GM18505 (cell line): ENCODE measurements around the gene NPAT.

Source experiments
- ATAC-seq: cut with Tn5 transposase; IDR thresholded peaks from one replicate; pipeline ENCODE4 v1.9.1; 2021; ENCODE audit not compliant: unreplicated experiment
- POLR2A ChIP-seq: IDR thresholded peaks from 4 replicates; pipeline ENCODE4 v1.6.1; 2011; ENCODE audit warnings: borderline replicate concordance; ENCODE audit not compliant: insufficient read depth, insufficient read length; ENCODE audit errors: extremely low read depth

Gene NPAT

DNA sequence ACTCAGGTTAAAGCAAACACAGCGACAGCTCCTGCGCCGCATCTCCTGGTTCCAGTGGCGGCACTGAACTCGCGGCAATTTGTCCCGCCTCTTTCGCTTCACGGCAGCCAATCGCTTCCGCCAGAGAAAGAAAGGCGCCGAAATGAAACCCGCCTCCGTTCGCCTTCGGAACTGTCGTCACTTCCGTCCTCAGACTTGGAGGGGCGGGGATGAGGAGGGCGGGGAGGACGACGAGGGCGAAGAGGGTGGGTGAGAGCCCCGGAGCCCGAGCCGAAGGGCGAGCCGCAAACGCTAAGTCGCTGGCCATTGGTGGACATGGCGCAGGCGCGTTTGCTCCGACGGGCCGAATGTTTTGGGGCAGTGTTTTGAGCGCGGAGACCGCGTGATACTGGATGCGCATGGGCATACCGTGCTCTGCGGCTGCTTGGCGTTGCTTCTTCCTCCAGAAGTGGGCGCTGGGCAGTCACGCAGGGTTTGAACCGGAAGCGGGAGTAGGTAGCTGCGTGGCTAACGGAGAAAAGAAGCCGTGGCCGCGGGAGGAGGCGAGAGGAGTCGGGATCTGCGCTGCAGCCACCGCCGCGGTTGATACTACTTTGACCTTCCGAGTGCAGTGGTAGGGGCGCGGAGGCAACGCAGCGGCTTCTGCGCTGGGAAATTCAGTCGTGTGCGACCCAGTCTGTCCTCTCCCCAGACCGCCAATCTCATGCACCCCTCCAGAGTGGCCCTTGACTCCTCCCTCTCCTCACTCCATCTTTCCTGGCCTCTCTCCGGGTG lies at the start of gene NPAT, which contains the start of gene ATM:
Gene NPAT (minus strand): TSS at position 65 of the 774 bp plus-strand sequence. CDS start 102 bp downstream, outside the sequence.
Gene ATM (plus strand): TSS at position 494 of the 774 bp plus-strand sequence. CDS start 4,558 bp downstream, outside the sequence.
- peak; percentile 82 for TF ChIP-seq POLR2A
- ATAC-seq: peak; percentile 80

DNA sequence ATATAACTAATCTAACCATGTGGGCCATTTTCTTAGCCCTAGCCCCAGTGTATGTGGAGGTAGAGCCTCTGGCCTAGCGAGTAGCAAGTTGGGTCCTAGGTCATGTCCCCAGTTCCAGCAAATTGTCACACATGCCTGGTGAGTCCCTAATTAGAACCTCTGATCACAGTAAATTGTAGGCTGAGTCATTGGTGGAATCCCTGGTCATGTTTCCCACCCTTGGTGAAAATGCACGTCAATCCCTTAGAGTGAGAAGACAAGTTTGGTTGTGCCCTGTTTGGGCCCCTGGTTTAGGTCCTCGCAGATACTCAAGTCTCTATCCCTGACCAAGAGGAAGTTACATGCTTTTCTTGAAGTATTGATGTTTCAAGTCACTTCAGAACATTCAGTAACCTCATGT lies 47.1 kb upstream of the NPAT start:
- ATAC-seq: no peak
- no peak for TF ChIP-seq POLR2A

DNA sequence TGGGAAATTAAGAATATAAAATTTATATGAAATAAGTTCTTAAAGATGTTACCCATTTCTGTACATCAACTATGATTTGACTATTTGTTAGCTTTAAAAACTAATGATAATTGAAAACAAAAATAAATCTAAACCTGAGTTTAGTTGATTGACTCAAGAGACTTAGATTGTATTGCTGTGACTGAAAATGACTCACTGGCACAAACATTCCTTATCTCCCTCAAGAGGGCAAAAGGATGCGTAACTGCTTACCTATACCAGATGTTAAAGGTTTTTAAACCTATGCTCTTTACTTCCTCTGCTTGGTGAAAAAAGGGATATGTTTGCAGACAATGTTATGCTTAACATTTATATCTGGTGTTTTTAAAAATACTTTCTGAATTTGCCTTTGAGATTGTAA lies 30.7 kb upstream of the NPAT start:
- no peak for TF ChIP-seq POLR2A
- ATAC-seq: no peak

DNA sequence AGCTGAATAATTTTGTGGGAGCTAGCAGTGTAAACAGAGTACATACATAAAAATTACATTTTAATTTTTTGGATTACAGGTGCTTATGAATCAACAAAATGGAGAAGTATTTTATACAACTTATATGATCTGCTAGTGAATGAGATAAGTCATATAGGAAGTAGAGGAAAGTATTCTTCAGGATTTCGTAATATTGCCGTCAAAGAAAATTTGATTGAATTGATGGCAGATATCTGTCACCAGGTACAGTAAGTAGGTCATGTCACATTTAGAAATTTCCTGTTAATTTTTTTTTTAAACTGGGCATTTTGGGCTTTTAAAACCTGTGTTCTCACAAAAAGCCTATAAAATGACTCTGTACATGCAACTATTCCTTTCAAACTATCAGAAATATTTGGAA lies 24.4 kb upstream of the NPAT start:
- TF ChIP-seq POLR2A: no peak
- no peak for ATAC-seq

GRCh38 chr11:108246308-108246707 lies 23.9 kb upstream of the NPAT start:
- no peak for ATAC-seq
- no peak for TF ChIP-seq POLR2A

DNA sequence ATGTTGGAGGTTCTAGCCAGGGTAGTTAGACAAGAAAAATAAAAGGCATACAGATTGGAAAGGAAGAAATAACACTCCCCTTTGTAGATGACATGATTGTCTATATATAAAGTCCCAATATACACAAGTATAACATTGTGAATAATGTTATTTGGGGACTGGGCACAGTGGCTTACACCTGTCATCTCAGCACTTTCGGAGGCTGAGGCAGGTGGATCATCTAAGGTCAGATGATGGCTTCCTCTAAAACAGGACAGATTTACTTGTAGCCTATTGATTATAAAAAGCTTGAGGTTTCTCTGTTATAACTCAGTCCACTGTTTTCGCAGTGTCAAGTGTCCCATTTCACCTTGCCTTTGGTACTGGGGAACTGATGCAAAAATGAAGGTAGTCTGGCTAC lies 20.0 kb upstream of the NPAT start:
- TF ChIP-seq POLR2A: no peak
- ATAC-seq: no peak

- no peak for ATAC-seq
- no peak for TF ChIP-seq POLR2A
Observed at GRCh38 chr11:108241330-108242037, 19.0 kb upstream of the NPAT start.

DNA sequence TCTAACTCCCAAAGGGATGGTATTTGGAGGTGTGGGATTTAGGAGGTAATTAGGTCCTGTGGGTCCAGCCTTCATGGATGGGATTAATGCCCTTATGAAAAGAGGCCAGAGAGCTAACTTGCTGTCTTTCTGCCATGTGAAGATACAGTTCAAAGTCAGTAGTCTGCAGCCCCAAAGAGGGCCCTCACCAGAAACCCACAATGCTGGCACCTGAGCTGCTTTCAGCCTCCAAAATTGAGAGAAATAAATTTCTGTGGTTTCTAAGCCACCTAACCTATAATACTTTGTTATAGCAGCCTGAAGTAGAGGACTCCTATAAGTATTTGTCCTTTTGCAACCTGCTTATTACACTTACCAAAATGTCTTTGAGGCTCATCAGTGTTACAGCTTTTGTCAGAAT lies 16.6 kb upstream of the NPAT start:
- no peak for ATAC-seq
- TF ChIP-seq POLR2A: no peak

GRCh38 chr11:108237058-108237481 lies 14.6 kb upstream of the NPAT start:
- no peak for ATAC-seq
- TF ChIP-seq POLR2A: peak; percentile 26

DNA sequence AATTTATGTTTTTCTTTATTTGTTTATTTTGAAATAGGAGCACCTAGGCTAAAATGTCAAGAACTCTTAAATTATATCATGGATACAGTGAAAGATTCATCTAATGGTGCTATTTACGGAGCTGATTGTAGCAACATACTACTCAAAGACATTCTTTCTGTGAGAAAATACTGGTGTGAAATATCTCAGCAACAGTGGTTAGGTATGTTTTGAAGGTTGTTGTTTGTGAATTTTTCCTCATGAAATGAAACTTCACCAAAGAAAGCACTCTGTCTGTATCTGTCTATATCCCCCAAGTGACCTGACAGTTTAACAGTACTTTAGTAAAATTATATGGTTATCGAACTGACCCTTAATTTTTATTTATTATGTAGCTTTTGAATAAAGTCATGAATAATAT lies 13.2 kb upstream of the NPAT start:
- ATAC-seq: no peak
- TF ChIP-seq POLR2A: no peak

- no peak for ATAC-seq
- TF ChIP-seq POLR2A: no peak
Observed at GRCh38 chr11:108235192-108235591, 12.8 kb upstream of the NPAT start.

GRCh38 chr11:108233277-108233945 lies 11.0 kb upstream of the NPAT start:
- no peak for TF ChIP-seq POLR2A

GRCh38 chr11:108228251-108228650 lies 5.8 kb upstream of the NPAT start:
- TF ChIP-seq POLR2A: no peak
- ATAC-seq: no peak

More at GRCh38 chr11:108233277-108233945, 11.0 kb upstream of the NPAT start:
- ATAC-seq: no peak
